MCF 10A (cell line): ENCODE results near the gene NSRP1. TPM values are rescaled to one million over a fixed set of nuclear protein-coding genes. Genes with fewer than 3 reads are reported as not detected.
"Not testable (repeated sequence)": the region's sequence is repeated elsewhere in the genome, so short reads cannot be mapped to it uniquely, and the experiment has no call there.

Experiments
- BruUV-seq: library from RNA; stranded (reverse); fragments of 400-500 nt; replicated peaks from 2 replicates; lab custom pipeline; 2021; lab: Mats Ljungman, UMichigan
- CTCF ChIA-PET: fragments of 300-600 bp; sonication (Branson Sonifier 250); formaldehyde crosslinking; extraction: SDS; loops from one replicate; lab custom pipeline; 2021; ENCODE audit warnings: antibody characterized with exemption, inconsistent platforms; lab: Yijun Ruan, JAX
- POLR2A ChIA-PET: fragments of 300-600, 350-650 bp; sonication (Branson Sonifier 250); formaldehyde crosslinking; extraction: SDS; loops from one replicate; lab custom pipeline; 2020; ENCODE audit warnings: antibody characterized with exemption, inconsistent platforms; lab: Yijun Ruan, JAX
- DNase-seq: peaks from one replicate; pipeline ENCODE4 v3.0.0-alpha.2; 2018; ENCODE audit not compliant: unreplicated experiment
- H3K27ac Mint-ChIP-seq: one replicate; pipeline ENCODE4 v1.8.0; 2022; ENCODE audit warnings: mild to moderate bottlenecking, low read depth, mixed read lengths; ENCODE audit not compliant: unreplicated experiment
- H3K27me3 Mint-ChIP-seq: one replicate; pipeline ENCODE4 v1.8.0; 2022; ENCODE audit warnings: mixed read lengths; ENCODE audit not compliant: insufficient read depth, unreplicated experiment
- H3K36me3 Mint-ChIP-seq: one replicate; pipeline ENCODE4 v1.8.0; 2022; ENCODE audit warnings: mild to moderate bottlenecking, moderate library complexity, mixed read lengths; ENCODE audit not compliant: insufficient read depth, unreplicated experiment
- H3K4me1 Mint-ChIP-seq: one replicate; pipeline ENCODE4 v1.8.0; 2022; ENCODE audit warnings: mixed read lengths; ENCODE audit not compliant: insufficient read depth, unreplicated experiment
- H3K4me3 Mint-ChIP-seq: one replicate; pipeline ENCODE4 v1.8.0; 2022; ENCODE audit warnings: mild to moderate bottlenecking, moderate library complexity, mixed read lengths; ENCODE audit not compliant: unreplicated experiment
- H3K9me3 Mint-ChIP-seq: one replicate; pipeline ENCODE4 v1.8.0; 2022; ENCODE audit warnings: mixed read lengths; ENCODE audit not compliant: unreplicated experiment
- intact Hi-C: fragments of 100-400 bp; cut with micrococcal nuclease; formaldehyde crosslinking; loops from 2 replicates; pipeline ENCODE4 v1.14.1; 2022
- total RNA-seq: library from RNA; stranded (reverse); gene quantifications from 2 replicates; pipeline ENCODE4 v1.2.3, GENCODE V29; 2022
- TF ChIP-seq, protein P1 (sequence below): fragments of 200-600 bp; IDR thresholded peaks from one replicate; pipeline ENCODE4 v1.8.0; 2022; ENCODE audit warnings: antibody characterized with exemption, mild to moderate bottlenecking; ENCODE audit not compliant: unreplicated experiment

The NSRP1 gene
- total RNA-seq, 1 experiment from 2014 or later: 57.3 TPM

DNA sequence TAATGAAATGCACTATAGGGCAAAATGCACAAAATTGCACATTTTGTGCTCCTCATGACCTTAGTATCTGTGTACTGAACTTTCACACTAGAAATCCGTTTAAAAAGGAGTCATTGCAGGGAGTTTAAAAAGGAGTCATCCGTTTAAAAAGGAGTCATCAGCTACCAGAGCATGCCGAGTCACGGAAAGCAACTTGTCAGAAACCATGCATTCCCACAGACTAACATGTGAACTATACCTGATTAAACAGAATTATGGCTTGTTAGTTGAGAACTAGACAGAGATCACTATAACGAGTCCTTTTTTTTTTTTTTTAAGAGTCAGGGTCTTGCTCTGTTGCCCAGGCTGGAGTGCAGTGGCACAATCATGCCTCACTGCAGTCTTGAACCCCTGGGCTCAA lies 83.0 kb downstream of the NSRP1 start:
- no TSS peak for BruUV-seq
- intact Hi-C loops: no loop called here
- DNase-seq: no peak
- H3K4me3 Mint-ChIP-seq: no peak overlapping the region
- TF ChIP-seq, protein P1, sequence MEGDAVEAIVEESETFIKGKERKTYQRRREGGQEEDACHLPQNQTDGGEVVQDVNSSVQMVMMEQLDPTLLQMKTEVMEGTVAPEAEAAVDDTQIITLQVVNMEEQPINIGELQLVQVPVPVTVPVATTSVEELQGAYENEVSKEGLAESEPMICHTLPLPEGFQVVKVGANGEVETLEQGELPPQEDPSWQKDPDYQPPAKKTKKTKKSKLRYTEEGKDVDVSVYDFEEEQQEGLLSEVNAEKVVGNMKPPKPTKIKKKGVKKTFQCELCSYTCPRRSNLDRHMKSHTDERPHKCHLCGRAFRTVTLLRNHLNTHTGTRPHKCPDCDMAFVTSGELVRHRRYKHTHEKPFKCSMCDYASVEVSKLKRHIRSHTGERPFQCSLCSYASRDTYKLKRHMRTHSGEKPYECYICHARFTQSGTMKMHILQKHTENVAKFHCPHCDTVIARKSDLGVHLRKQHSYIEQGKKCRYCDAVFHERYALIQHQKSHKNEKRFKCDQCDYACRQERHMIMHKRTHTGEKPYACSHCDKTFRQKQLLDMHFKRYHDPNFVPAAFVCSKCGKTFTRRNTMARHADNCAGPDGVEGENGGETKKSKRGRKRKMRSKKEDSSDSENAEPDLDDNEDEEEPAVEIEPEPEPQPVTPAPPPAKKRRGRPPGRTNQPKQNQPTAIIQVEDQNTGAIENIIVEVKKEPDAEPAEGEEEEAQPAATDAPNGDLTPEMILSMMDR: no peak
- no peaks in the 10 kb centered on the region for H3K36me3 Mint-ChIP-seq
- no peaks in the 10 kb centered on the region for H3K9me3 Mint-ChIP-seq
- H3K4me1 Mint-ChIP-seq: no peaks in the 10 kb centered on the region
- H3K27ac Mint-ChIP-seq: no peak overlapping the region
- ChIA-PET POLR2A (interaction anchor here (0.6 kb wide), 3 partner anchors 18 to 114 kb away, joined by 3 to 4 read pairs (median 3); no protein-coding TSS in a partner anchor), CTCF (no interaction called here)
- no peaks in the 10 kb centered on the region for H3K27me3 Mint-ChIP-seq

- no peaks in the 10 kb centered on the region for H3K9me3 Mint-ChIP-seq
- no TSS peak for BruUV-seq
- H3K36me3 Mint-ChIP-seq: no peaks in the 10 kb centered on the region
These were observed 83.5 kb downstream of the NSRP1 start for GRCh38 chr17:30200106-30200505.

GRCh38 chr17:30200656-30201055 lies 84.0 kb downstream of the NSRP1 start:
- H3K9me3 Mint-ChIP-seq, POLR2A ChIA-PET, H3K4me1 Mint-ChIP-seq, BruUV-seq, H3K27me3 Mint-ChIP-seq, H3K27ac Mint-ChIP-seq, CTCF ChIA-PET, H3K4me3 Mint-ChIP-seq, H3K36me3 Mint-ChIP-seq, DNase-seq, intact Hi-C loops: not testable (repeated sequence)

More at GRCh38 chr17:30200106-30200505, 83.5 kb downstream of the NSRP1 start:
- ChIA-PET POLR2A (no interaction called here), CTCF (no interaction called here)
- TF ChIP-seq, protein P1: no peak
- Mint-ChIP-seq H3K4me3 (no peak overlapping the region), H3K4me1 (no peaks in the 10 kb centered on the region), H3K27me3 (peaks cover 1% of the 10 kb centered on the region), H3K27ac (no peak overlapping the region)
- intact Hi-C loops: no loop called here
- no peak for DNase-seq

GRCh38 chr17:30203471-30203981 lies 86.9 kb downstream of the NSRP1 start:
- H3K27me3 Mint-ChIP-seq: peaks cover 28% of the 10 kb centered on the region
- no peak for DNase-seq
- no peaks in the 10 kb centered on the region for H3K9me3 Mint-ChIP-seq
- no peak overlapping the region for H3K4me3 Mint-ChIP-seq
- TF ChIP-seq, protein P1: no peak
- H3K4me1 Mint-ChIP-seq: no peaks in the 10 kb centered on the region
- ChIA-PET CTCF (interaction anchor here (0.7 kb wide), 1 partner anchor 80 kb away, joined by 4 read pairs; no protein-coding TSS in a partner anchor), POLR2A (interaction anchor here (0.9 to 1.8 kb wide), 3 partner anchors 9 to 16 kb away, joined by 4 to 6 read pairs (median 5); no protein-coding TSS in a partner anchor)
- no TSS peak for BruUV-seq
- intact Hi-C loops: no loop called here
- no peaks in the 10 kb centered on the region for H3K36me3 Mint-ChIP-seq
- H3K27ac Mint-ChIP-seq: no peak overlapping the region
